ENCODE measurements around the gene FAM98A.

- no peak for TF ChIP-seq POLR2A (IDR thresholded peaks at IDR 0.05)
- TF ChIP-seq, protein P1, sequence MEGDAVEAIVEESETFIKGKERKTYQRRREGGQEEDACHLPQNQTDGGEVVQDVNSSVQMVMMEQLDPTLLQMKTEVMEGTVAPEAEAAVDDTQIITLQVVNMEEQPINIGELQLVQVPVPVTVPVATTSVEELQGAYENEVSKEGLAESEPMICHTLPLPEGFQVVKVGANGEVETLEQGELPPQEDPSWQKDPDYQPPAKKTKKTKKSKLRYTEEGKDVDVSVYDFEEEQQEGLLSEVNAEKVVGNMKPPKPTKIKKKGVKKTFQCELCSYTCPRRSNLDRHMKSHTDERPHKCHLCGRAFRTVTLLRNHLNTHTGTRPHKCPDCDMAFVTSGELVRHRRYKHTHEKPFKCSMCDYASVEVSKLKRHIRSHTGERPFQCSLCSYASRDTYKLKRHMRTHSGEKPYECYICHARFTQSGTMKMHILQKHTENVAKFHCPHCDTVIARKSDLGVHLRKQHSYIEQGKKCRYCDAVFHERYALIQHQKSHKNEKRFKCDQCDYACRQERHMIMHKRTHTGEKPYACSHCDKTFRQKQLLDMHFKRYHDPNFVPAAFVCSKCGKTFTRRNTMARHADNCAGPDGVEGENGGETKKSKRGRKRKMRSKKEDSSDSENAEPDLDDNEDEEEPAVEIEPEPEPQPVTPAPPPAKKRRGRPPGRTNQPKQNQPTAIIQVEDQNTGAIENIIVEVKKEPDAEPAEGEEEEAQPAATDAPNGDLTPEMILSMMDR (IDR thresholded peaks at IDR 0.05 in 8 of 11, conservative IDR thresholded peaks at IDR 0.05 in 3 of 11) = no peak
Measured at GRCh38 chr2:33619028-33619427, 19.9 kb upstream of the FAM98A start.
